Transverse colon (tissue), 4 donors: ENCODE data around the gene HNRNPUL1. TPM values are rescaled to one million over a fixed set of nuclear protein-coding genes. Genes with fewer than 3 reads are reported as not detected.
A peak's percentile ranks its signal among the peaks of the same experiment; 100 is the strongest.

Source experiments
- DNase-seq: peaks from one replicate; pipeline ENCODE4 v3.0.0-alpha.2; 2019
- H3K27ac ChIP-seq, 4 donors: fragments of 200-600 bp; sonication (generic); 2 replicates each; pipeline ENCODE4 v1.5.1; 2016 to 2018; ENCODE audit warnings: inconsistent platforms in 4 of 4
- H3K27me3 ChIP-seq: fragments of 200-600 bp; sonication (generic); 2 replicates; pipeline ENCODE4 v1.5.1; 2017; ENCODE audit warnings: inconsistent platforms
- H3K36me3 ChIP-seq, 4 donors: fragments of 200-600 bp; sonication (generic); 2 replicates each; pipeline ENCODE4 v1.5.1; 2017 to 2019; ENCODE audit warnings: inconsistent platforms in 4 of 4
- H3K4me1 ChIP-seq, 4 donors: fragments of 200-600 bp; sonication (generic); 2 replicates each; pipeline ENCODE4 v1.5.1; 2017 to 2020; ENCODE audit warnings: inconsistent platforms in 4 of 4
- H3K4me3 ChIP-seq, 4 donors: fragments of 200-600 bp; sonication (generic); 1 replicate in 1 of 4; 2 replicates in 3 of 4; pipeline versions ENCODE4 v1.5.1 to v1.6.1; 2017 to 2019; ENCODE audit warnings: inconsistent platforms in 4 of 4
- H3K9me3 ChIP-seq, 2 donors: fragments of 200-600 bp; sonication (generic); 2 replicates each; pipeline ENCODE4 v1.5.1; 2017 to 2019; ENCODE audit warnings: inconsistent platforms in 2 of 2
- EP300 ChIP-seq: sonication (generic); formaldehyde crosslinking; IDR thresholded peaks from one replicate; pipeline ENCODE4 v1.6.1; 2017; ENCODE audit warnings: antibody characterized with exemption, low read depth
- POLR2A ChIP-seq: fragments of 450-650 bp; IDR thresholded peaks from one replicate; pipeline ENCODE4 v1.6.1; 2016; ENCODE audit warnings: antibody characterized with exemption, mild to moderate bottlenecking, moderate library complexity
- POLR2AphosphoS5 ChIP-seq, 3 donors: sonication (generic); formaldehyde crosslinking; IDR thresholded peaks; one replicate each; pipeline ENCODE4 v1.6.1; 2016; ENCODE audit warnings: antibody characterized with exemption in 3 of 3
- WGBS, 2 donors: methylation state at CpG; one replicate each; pipeline ENCODE4 v1.1.5; 2018; ENCODE audit warnings: low coverage in 1 of 2; 5-methylcytosine and 5-hydroxymethylcytosine counted together
- in situ Hi-C, 4 donors: fragments of 200-750 bp; cut with MboI; loops; one replicate each; pipeline versions ENCODE4 v1.15.0 to v1.15.1; 2017; ENCODE audit warnings: low sequenced_read_pairs in 3 of 4, low pct_ligation_motif_present in 1 of 4, low pct_unique_long_range_greater_than_20kb in 1 of 4
- intact Hi-C: fragments of 100-400 bp; cut with DNase I; formaldehyde crosslinking; loops from one replicate; pipeline ENCODE4 v1.15.1; 2023; ENCODE audit warnings: low total_unique reads
- total RNA-seq, 4 donors: library from RNA; depleted of rRNA; stranded (reverse); fragments of >200 nt; gene quantifications; one replicate each; pipeline ENCODE4 v1.1.0, GENCODE V29; 2016
- TF ChIP-seq, protein P1 (sequence below), 5 experiments: fragments of 200-600 bp in 3 of 5; fragments of 450-650 bp in 2 of 5; sonication (generic) in 3 of 5; IDR thresholded peaks; 1 replicate in 2 of 5; 2 replicates in 3 of 5; pipeline ENCODE4 v1.5.1; 2016 to 2017; ENCODE audit warnings: antibody characterized with exemption in 5 of 5, inconsistent platforms in 3 of 5, mild to moderate bottlenecking in 2 of 5, moderate library complexity in 1 of 5

Gene HNRNPUL1
- total RNA-seq, 4 donors from 2014 or later: 115 to 296 (median 145) TPM

DNA sequence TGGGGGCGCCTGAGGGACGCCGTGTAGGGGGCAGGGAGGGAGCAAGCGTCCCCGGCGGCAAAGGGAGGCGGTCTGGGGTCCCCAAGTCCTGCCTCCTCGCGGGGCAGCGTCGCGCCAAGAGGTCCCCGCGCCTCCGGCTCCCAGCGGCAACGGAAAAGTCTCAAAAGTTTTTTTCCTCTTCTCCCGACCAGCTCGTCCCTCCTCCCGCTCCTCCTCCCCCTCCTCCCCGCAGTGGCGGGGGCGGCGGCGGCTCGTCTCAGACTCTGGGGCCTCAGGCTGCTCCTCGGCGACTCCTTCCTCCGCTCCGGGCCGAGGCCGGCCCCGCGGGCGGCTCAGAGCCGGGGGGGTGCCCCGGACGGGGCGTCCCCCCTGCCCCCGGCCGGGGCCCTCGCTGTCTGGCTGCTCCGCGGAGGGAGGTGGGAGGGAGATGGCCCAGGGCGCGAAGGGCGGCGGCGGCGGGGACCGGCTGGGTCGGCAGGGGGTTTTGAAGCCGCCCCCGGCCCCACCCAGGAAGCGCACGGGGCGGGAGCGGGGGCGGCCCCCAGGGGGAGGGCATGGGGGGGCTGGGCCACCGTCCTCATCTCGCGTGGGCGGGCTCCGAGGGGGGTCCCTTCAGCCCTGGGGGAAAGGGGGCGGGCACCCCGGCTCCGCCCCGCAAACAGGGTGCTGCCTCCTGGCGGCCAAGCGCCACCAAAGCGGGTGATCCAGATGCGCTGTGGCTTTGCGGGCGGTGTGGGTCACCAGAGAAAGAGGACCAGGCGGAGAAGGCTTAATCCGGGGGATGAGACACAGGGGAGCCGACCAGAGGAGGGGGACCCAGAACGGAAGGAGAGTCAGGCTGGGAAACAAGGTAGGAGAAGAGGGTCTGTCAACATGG, 89.5 kb downstream of the HNRNPUL1 start, which contains the start of gene TGFB1:
Gene TGFB1 (minus strand): TSS at position 457 of the 877 bp plus-strand sequence. CDS start 878 bp downstream, outside the sequence.
- H3K36me3 ChIP-seq: no peaks in the 10 kb centered on the region
- 1% methylated on average over 63 of the region's 78 CpGs; no CpG with 5 or more reads in 1 of the 2 donors for WGBS, 2 donors
- H3K4me3 ChIP-seq: peak within 1 kb of the TSS; percentile 67 to 75 (median 71)
- peak within 1 kb of the TSS; percentile 87 to 90 (median 88) for H3K27ac ChIP-seq
- in situ Hi-C loops: no loop called here
- peaks cover 5 to 49% (median 34%) of the 10 kb centered on the region in 4 donors for H3K4me1 ChIP-seq
- DNase-seq: peak; percentile 90
- H3K9me3 ChIP-seq: no peaks in the 10 kb centered on the region
- TF ChIP-seq, protein P1, sequence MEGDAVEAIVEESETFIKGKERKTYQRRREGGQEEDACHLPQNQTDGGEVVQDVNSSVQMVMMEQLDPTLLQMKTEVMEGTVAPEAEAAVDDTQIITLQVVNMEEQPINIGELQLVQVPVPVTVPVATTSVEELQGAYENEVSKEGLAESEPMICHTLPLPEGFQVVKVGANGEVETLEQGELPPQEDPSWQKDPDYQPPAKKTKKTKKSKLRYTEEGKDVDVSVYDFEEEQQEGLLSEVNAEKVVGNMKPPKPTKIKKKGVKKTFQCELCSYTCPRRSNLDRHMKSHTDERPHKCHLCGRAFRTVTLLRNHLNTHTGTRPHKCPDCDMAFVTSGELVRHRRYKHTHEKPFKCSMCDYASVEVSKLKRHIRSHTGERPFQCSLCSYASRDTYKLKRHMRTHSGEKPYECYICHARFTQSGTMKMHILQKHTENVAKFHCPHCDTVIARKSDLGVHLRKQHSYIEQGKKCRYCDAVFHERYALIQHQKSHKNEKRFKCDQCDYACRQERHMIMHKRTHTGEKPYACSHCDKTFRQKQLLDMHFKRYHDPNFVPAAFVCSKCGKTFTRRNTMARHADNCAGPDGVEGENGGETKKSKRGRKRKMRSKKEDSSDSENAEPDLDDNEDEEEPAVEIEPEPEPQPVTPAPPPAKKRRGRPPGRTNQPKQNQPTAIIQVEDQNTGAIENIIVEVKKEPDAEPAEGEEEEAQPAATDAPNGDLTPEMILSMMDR (IDR thresholded peaks at IDR 0.05): peak; percentile 84 to 92 (median 84)
- TF ChIP-seq EP300: no peak
- TF ChIP-seq POLR2AphosphoS5 (IDR thresholded peaks at IDR 0.05): peak; percentile 13 to 76 (median 71)
- TF ChIP-seq POLR2A: no peak
- intact Hi-C loops: no loop called here
- H3K27me3 ChIP-seq: peaks cover 44% of the 10 kb centered on the region

DNA sequence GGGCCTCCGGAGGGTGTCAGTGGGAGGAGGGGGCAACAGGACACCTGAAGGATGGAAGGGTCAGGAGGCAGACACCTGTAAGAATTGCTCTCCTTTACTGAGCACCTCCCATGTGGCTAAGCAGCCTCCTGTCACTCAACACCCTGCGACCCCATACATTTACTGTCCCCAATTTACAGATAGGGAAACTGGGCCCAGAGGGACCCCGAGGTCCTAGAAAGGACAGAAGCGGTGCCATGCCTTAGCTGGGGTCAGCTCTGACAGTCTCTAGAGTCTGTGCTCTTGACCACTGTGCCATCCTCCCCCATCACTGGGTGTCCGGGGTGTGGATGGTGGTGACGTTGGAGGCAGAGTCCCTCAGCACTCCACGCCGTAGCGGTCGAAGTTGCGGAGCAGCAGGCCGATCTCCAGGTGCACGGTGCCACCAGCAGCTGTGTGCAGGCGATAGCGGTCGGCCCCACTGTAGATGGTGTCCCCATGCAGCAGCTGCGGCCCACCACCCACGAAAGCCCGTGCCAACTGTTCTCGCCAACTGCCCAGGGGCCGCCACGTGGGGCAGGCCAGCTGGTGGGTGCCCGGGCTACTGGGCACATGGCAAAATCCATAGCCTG, 90.3 kb downstream of the HNRNPUL1 start:
- no peak for DNase-seq
- TF ChIP-seq POLR2AphosphoS5 (IDR thresholded peaks at IDR 0.05) (no peak), POLR2A (no peak), EP300 (no peak)
- TF ChIP-seq, protein P1 (IDR thresholded peaks at IDR 0.05): peak in 1 of 5 experiments; percentile 18
- in situ Hi-C loops: no loop called here
- Histone ChIP-seq H3K27ac (peak overlapping the region; percentile 87 to 90 (median 88)), H3K36me3 (no peaks in the 10 kb centered on the region), H3K4me1 (peaks cover 5 to 43% (median 34%) of the 10 kb centered on the region in 4 donors), H3K27me3 (peaks cover 44% of the 10 kb centered on the region), H3K9me3 (no peaks in the 10 kb centered on the region), H3K4me3 (peak overlapping the region in 2 of 4 donors; percentile 67 to 68)
- 88% methylated on average over 22 of the region's 23 CpGs; no CpG with 5 or more reads in 1 of the 2 donors for WGBS, 2 donors
- intact Hi-C loops: no loop called here

DNA sequence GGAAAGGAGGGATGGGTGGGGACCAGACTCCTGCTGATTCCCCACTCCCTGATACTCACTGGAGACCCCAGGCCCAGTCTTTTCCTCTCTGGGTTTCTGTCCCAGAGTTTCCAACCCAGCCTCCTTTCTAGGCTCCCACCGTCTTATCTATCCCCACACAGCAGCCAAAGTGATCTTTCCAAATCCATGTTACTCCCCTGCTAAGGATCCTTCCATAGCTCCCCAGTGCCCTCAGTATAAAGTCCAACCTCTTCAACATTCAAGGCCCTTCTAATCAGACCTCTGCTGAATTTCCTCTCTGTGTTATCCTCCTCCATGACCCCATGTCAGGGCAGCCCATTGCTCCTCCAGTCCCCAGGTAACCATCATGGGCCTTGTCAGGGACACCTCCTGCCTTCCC, 90.9 kb downstream of the HNRNPUL1 start:
- TF ChIP-seq, protein P1 (IDR thresholded peaks at IDR 0.05): no peak
- TF ChIP-seq POLR2AphosphoS5 (IDR thresholded peaks at IDR 0.05) (no peak), POLR2A (no peak), EP300 (no peak)
- Histone ChIP-seq H3K9me3 (no peaks in the 10 kb centered on the region), H3K27me3 (peaks cover 38% of the 10 kb centered on the region), H3K4me1 (peaks cover 5 to 38% (median 34%) of the 10 kb centered on the region in 4 donors), H3K27ac (no peak overlapping the region), H3K4me3 (no peak overlapping the region), H3K36me3 (no peaks in the 10 kb centered on the region)
- no peak for DNase-seq
- in situ Hi-C loops: no loop called here
- intact Hi-C loops: no loop called here
- 96 to 100% methylated on average over 1 of the region's 1 CpG for WGBS, 2 donors

DNA sequence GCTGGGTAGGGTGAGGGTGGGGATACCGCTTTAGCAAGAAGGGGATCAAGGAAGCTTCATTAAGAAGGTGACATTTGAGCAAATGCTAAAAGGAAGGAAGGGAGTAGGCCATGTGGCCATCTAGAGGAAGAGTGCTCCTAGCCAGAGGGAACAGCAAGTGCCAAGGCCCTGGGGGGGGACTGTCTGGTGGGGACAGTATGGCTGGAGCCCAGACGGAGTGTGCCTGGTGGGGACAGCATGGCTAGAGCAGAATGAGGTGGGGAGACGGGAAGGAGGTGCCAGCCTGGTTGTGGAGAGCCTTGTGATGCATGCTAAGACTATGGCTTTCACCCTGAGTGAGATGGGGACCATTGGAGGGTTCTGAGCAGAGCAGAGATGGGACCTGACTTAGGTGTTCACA, 91.6 kb downstream of the HNRNPUL1 start:
- no peak for DNase-seq
- Histone ChIP-seq H3K36me3 (no peaks in the 10 kb centered on the region), H3K27me3 (peaks cover 31% of the 10 kb centered on the region), H3K27ac (no peak overlapping the region), H3K4me3 (no peak overlapping the region), H3K4me1 (peaks cover under 1 to 33% (median 28%) of the 10 kb centered on the region in 4 donors), H3K9me3 (no peaks in the 10 kb centered on the region)
- in situ Hi-C loops (no loop called here), intact Hi-C loops (no loop called here)
- TF ChIP-seq EP300 (no peak), POLR2A (no peak), POLR2AphosphoS5 (IDR thresholded peaks at IDR 0.05) (no peak)
- TF ChIP-seq, protein P1 (IDR thresholded peaks at IDR 0.05): no peak
- 80 to 90% methylated on average over 3 of the region's 3 CpGs for WGBS, 2 donors
